H1 (cell line): ENCODE measurements around the gene DOCK1. TPM values are rescaled to one million over a fixed set of nuclear protein-coding genes. Genes with fewer than 3 reads are reported as not detected.

ENCODE experiments used
- CTCF ChIA-PET: fragments of 300-600 bp; sonication (Branson Sonifier 250); formaldehyde crosslinking; loops from one replicate; lab custom pipeline; 2021; ENCODE audit not compliant: partially characterized antibody; lab: Charles Lee
- POLR2A ChIA-PET: fragments of 300-600 bp; sonication (Branson Sonifier 250); formaldehyde crosslinking; loops from one replicate; lab custom pipeline; 2021; ENCODE audit warnings: inconsistent platforms; ENCODE audit not compliant: partially characterized antibody; lab: Charles Lee
- DNase-seq, 2 experiments: peaks; one replicate each; pipeline versions ENCODE4 v3.0.0 to v3.0.0-alpha.2; 2010 to 2022; ENCODE audit warnings: low spot score in 2 of 2, low read depth in 1 of 2, mixed read lengths in 1 of 2
- FAIRE-seq: peaks from 2 replicates; lab custom pipeline; 2011; peaks lifted over from hg19 to GRCh38; lab: Jason Lieb, UNC
- H2AFZ ChIP-seq: 2 replicates; pipeline ENCODE4 v1.8.1; 2012; ENCODE audit warnings: low read length, inconsistent platforms
- H2AK5ac ChIP-seq: 2 replicates; pipeline ENCODE4 v1.6.1; 2013; ENCODE audit warnings: low read depth, low read length
- H2BK120ac ChIP-seq: replicated peaks from 2 replicates; pipeline ENCODE3; 2013; ENCODE audit warnings: low read depth, low read length, inconsistent platforms
- H2BK12ac ChIP-seq: 2 replicates; pipeline ENCODE4 v1.6.1; 2013; ENCODE audit warnings: low read depth, low read length
- H2BK15ac ChIP-seq: 2 replicates; pipeline ENCODE4 v1.6.1; 2013; ENCODE audit warnings: low read length
- H2BK20ac ChIP-seq: 2 replicates; pipeline ENCODE4 v1.6.1; 2013; ENCODE audit warnings: low read length
- H2BK5ac ChIP-seq: 2 replicates; pipeline ENCODE4 v1.6.1; 2013; ENCODE audit warnings: low read depth, low read length
- H3K14ac ChIP-seq: 2 replicates; pipeline ENCODE4 v1.6.1; 2013; ENCODE audit warnings: inconsistent platforms; ENCODE audit not compliant: insufficient read length
- H3K18ac ChIP-seq: 2 replicates; pipeline ENCODE4 v1.6.1; 2013; ENCODE audit warnings: low read length; ENCODE audit errors: extremely low read depth
- H3K23ac ChIP-seq: 2 replicates; pipeline ENCODE4 v1.6.1; 2013; ENCODE audit warnings: inconsistent platforms; ENCODE audit not compliant: insufficient read length
- H3K23me2 ChIP-seq: 2 replicates; pipeline ENCODE4 v1.6.1; 2013; ENCODE audit warnings: low read depth, low read length
- H3K27ac ChIP-seq: 2 replicates; pipeline ENCODE4 v1.6.1; 2011; ENCODE audit warnings: low read depth, low read length, inconsistent platforms
- H3K27me3 ChIP-seq, 4 experiments: replicated peaks in 1 of 4; 1 replicate in 1 of 4; 2 replicates in 3 of 4; pipeline versions ENCODE4 v1.6.1 to v1.8.1; 2011 to 2013; ENCODE audit warnings: low read length in 3 of 4, mild to moderate bottlenecking in 3 of 4, inconsistent platforms in 2 of 4, mixed read lengths in 2 of 4, moderate library complexity in 1 of 4; ENCODE audit not compliant: control insufficient read depth in 3 of 4, insufficient read depth in 3 of 4; ENCODE audit errors: extremely low read depth in 1 of 4
- H3K36me3 ChIP-seq, 4 experiments: 2 replicates each; pipeline versions ENCODE4 v1.6.1 to v1.8.1; 2011 to 2013; ENCODE audit warnings: mild to moderate bottlenecking in 4 of 4, low read length in 3 of 4, moderate library complexity in 2 of 4, control low read depth in 1 of 4, inconsistent platforms in 1 of 4; ENCODE audit not compliant: insufficient read depth in 4 of 4, control insufficient read depth in 2 of 4
- H3K4ac ChIP-seq: replicated peaks from 2 replicates; pipeline ENCODE3; 2013; ENCODE audit warnings: low read length, low read depth, mixed read lengths, inconsistent platforms; ENCODE audit not compliant: insufficient read length
- H3K4me1 ChIP-seq, 4 experiments: replicated peaks in 1 of 4; 1 replicate in 1 of 4; 2 replicates in 3 of 4; pipeline versions ENCODE4 v1.6.1 to v1.8.1; 2011 to 2013; ENCODE audit warnings: low read length in 3 of 4, inconsistent platforms in 2 of 4, mixed read lengths in 1 of 4; ENCODE audit not compliant: insufficient read depth in 4 of 4, control insufficient read depth in 3 of 4
- H3K4me2 ChIP-seq, 2 experiments: 2 replicates each; pipeline versions ENCODE4 v1.6.1 to v1.8.1; 2011 to 2013; ENCODE audit warnings: low read depth in 2 of 2, low read length in 2 of 2, control low read depth in 1 of 2, inconsistent platforms in 1 of 2, mild to moderate bottlenecking in 1 of 2; ENCODE audit not compliant: insufficient read depth in 1 of 2
- H3K4me3 ChIP-seq, 4 experiments: fragments of 200-600, 300-600 bp in 1 of 4; sonication (generic), shearing (Covaris generic), sonication (Bioruptor Twin) in 1 of 4; 2 replicates each; pipeline versions ENCODE4 v1.5.1 to v1.8.1; 2011 to 2016; ENCODE audit warnings: low read length in 4 of 4, low read depth in 3 of 4, control low read depth in 2 of 4, inconsistent platforms in 2 of 4, mild to moderate bottlenecking in 2 of 4, mixed read lengths in 1 of 4, moderate library complexity in 1 of 4; ENCODE audit not compliant: insufficient read depth in 2 of 4; ENCODE audit errors: extremely low read depth in 1 of 4
- H3K56ac ChIP-seq: replicated peaks from 2 replicates; pipeline ENCODE3; 2013; ENCODE audit warnings: low read depth, mild to moderate bottlenecking, mixed read lengths, low read length, inconsistent platforms; ENCODE audit not compliant: insufficient read length
- H3K79me1 ChIP-seq: 2 replicates; pipeline ENCODE4 v1.6.1; 2013; ENCODE audit warnings: low read depth, low read length, control low read depth
- H3K79me2 ChIP-seq, 2 experiments: 2 replicates each; pipeline versions ENCODE4 v1.6.1 to v1.8.1; 2012 to 2013; ENCODE audit warnings: low read length in 2 of 2, mild to moderate bottlenecking in 2 of 2, inconsistent platforms in 1 of 2; ENCODE audit not compliant: insufficient read depth in 2 of 2, control insufficient read depth in 1 of 2
- H3K9ac ChIP-seq, 4 experiments: replicated peaks in 1 of 4; 1 replicate in 1 of 4; 2 replicates in 3 of 4; pipeline versions ENCODE4 v1.6.1 to v1.8.1; 2011 to 2013; ENCODE audit warnings: low read depth in 3 of 4, low read length in 3 of 4, control low read depth in 2 of 4, mild to moderate bottlenecking in 2 of 4, moderate library complexity in 2 of 4, inconsistent platforms in 1 of 4; ENCODE audit errors: extremely low read depth in 1 of 4
- H3K9me3 ChIP-seq, 2 experiments: 2 replicates each; pipeline versions ENCODE4 v1.6.1 to v1.8.1; 2012 to 2013; ENCODE audit warnings: mild to moderate bottlenecking in 2 of 2, moderate library complexity in 2 of 2, control low read depth in 1 of 2, inconsistent platforms in 1 of 2, low read depth in 1 of 2, low read length in 1 of 2, mixed read lengths in 1 of 2; ENCODE audit not compliant: insufficient read depth in 2 of 2
- H4K20me1 ChIP-seq, 2 experiments: replicated peaks in 1 of 2; 2 replicates each; pipeline versions ENCODE3 to v1.8.1; 2011 to 2013; ENCODE audit warnings: inconsistent platforms in 2 of 2, low read length in 2 of 2, mild to moderate bottlenecking in 1 of 2; ENCODE audit not compliant: insufficient read depth in 2 of 2, control insufficient read depth in 1 of 2
- H4K5ac ChIP-seq: 2 replicates; pipeline ENCODE4 v1.6.1; 2013; ENCODE audit warnings: low read length, low read depth, mixed read lengths, inconsistent platforms; ENCODE audit not compliant: insufficient read length
- H4K8ac ChIP-seq: 2 replicates; pipeline ENCODE4 v1.8.0; 2013; ENCODE audit warnings: mild to moderate bottlenecking, moderate library complexity, low read length, inconsistent platforms; ENCODE audit not compliant: insufficient read depth; ENCODE audit errors: extremely low read depth
- H4K91ac ChIP-seq: replicated peaks from 2 replicates; pipeline ENCODE3; 2013; ENCODE audit warnings: low read length, mixed read lengths, inconsistent platforms; ENCODE audit not compliant: insufficient read length
- ATF3 ChIP-seq: IDR thresholded peaks from 2 replicates; pipeline ENCODE4 v1.6.1; 2011; ENCODE audit warnings: low read depth, mild to moderate bottlenecking, low read length; ENCODE audit not compliant: insufficient read depth
- CREB1 ChIP-seq: IDR thresholded peaks from 2 replicates; pipeline ENCODE4 v1.6.1; 2012; ENCODE audit warnings: inconsistent platforms
- HDAC2 ChIP-seq, 2 experiments: fragments of 300-600 bp in 1 of 2; sonication (generic) in 1 of 2; IDR thresholded peaks; 2 replicates each; pipeline ENCODE4 v1.6.1; 2011 to 2012; ENCODE audit warnings: low read depth in 2 of 2, low read length in 2 of 2, mild to moderate bottlenecking in 2 of 2, moderate library complexity in 2 of 2, borderline replicate concordance in 1 of 2, inconsistent platforms in 1 of 2
- JUND ChIP-seq: IDR thresholded peaks from 2 replicates; pipeline ENCODE4 v1.6.1; 2011; ENCODE audit warnings: mild to moderate bottlenecking, improper control_type of control experiment, low read length
- SAP30 ChIP-seq: fragments of 300-600 bp; sonication (generic); IDR thresholded peaks from 2 replicates; pipeline ENCODE4 v1.7.1; 2012; ENCODE audit warnings: low read length, moderate library complexity, mild to moderate bottlenecking, inconsistent platforms; ENCODE audit not compliant: insufficient read depth, insufficient replicate concordance
- WGBS, 2 experiments: shearing (Covaris generic) in 1 of 2; methylation state at CpG; one replicate each; pipeline versions ENCODE4 v1.1.6 to v1.1.7; 2013 to 2015; ENCODE audit warnings: low lambda C conversion rate in 2 of 2, mixed read lengths in 2 of 2, inconsistent platforms in 1 of 2, low coverage in 1 of 2, missing lambda C conversion rate in 1 of 2; ENCODE audit not compliant: insufficient replicate concordance in 2 of 2, insufficient coverage in 1 of 2, insufficient read length in 1 of 2; ENCODE audit errors: extremely low coverage in 1 of 2, missing lambda C conversion rate in 1 of 2; 5-methylcytosine and 5-hydroxymethylcytosine counted together
- polyA plus RNA-seq, 7 experiments: library from polyadenylated mRNA; depleted of rRNA in 3 of 7; stranded (reverse) in 5 of 7; unstranded in 2 of 7; fragments of >200 nt in 5 of 7; fragments of 200-250 nt in 2 of 7; gene quantifications; 1 replicate in 5 of 7; 2 replicates in 1 of 7; 4 replicates in 1 of 7; pipeline versions ENCODE4 v1.2.1 to v1.2.3, GENCODE V29; 2011 to 2013; ENCODE audit warnings: missing spikeins in 2 of 7, mixed read lengths in 2 of 7
- total RNA-seq: library from RNA; stranded (reverse); fragmentation: NEBNext Ultra II Directional; extraction: Animal tissue kit (Norgen Biotek cat#: 25700); gene quantifications from 2 replicates; pipeline ENCODE4 v1.2.1, GENCODE V29; 2021

DOCK1 gene
- total and polyA plus RNA-seq, 2 of the 8 experiments (the other 6 are each of a cell fraction or from before 2014, with no cell fraction given), result 11.6 to 53.0 TPM

DNA sequence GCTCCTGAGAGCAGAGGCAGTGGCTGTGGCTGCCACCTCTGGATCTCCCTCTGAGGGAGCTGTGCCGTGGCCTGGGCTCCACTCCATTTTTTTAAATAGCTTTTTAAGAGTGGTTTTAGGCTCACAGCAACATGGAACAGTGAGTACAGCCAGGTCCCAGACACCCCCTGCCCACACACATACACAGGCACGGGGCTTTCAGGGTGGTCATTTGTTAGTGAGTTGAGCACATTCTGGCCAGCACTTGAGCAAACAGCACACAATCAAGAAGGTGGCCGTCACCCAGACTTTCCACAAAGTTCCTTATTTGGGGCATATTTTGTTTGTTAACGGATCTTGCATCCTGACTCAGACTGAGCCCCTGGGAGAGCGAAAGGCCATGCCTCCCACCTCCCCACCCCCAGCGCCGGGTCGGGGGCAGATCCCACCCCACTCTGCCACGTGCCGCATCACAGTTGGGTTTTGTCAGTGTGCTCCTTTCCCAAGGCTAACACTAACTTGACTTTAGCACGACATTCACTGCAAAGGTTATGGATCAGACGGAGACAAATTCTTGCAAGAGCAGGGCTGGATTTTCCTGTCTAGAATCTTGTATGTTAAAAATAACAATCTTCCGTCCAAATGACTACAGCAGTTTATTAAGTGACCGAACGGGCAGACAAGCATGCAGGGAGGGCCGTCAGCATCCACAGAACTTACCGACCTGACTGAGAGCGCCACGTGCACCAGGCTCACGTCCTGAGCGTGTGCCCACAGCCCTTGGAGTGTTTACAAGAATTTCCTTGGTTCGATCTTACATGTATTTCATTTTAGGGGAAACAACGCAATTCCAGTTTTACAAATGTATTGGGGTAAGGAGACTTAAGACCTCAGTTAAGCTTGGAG is 487.4 kb downstream of the DOCK1 start:
- H2BK120ac ChIP-seq, result no peak overlapping the region
- H3K9ac ChIP-seq, result no peak overlapping the region
- no peak overlapping the region for H4K5ac ChIP-seq
- DNase-seq (no peak), FAIRE-seq (no peak)
- H2AFZ ChIP-seq, result no peak overlapping the region
- no peak overlapping the region for H3K56ac ChIP-seq
- no peak overlapping the region for H3K27ac ChIP-seq
- H3K36me3 ChIP-seq, result no peaks in the 10 kb centered on the region
- POLR2A ChIA-PET, result no interaction called here
- H3K9me3 ChIP-seq, result no peaks in the 10 kb centered on the region
- H3K23me2 ChIP-seq, result no peaks in the 10 kb centered on the region
- H3K4me1 ChIP-seq, result peaks cover 0 to 4% (median 0%) of the 10 kb centered on the region in 4 experiments; a peak in 1 of 7 replicates
- no peaks in the 10 kb centered on the region for H3K27me3 ChIP-seq
- H3K4me2 ChIP-seq, result no peak overlapping the region
- no peak overlapping the region for H2BK5ac ChIP-seq
- 89% methylated on average over 19 of the region's 23 CpGs; no CpG with 5 or more reads in 1 of the 2 experiments for WGBS, 2 experiments
- H3K79me1 ChIP-seq, result no peaks in the 10 kb centered on the region
- H3K79me2 ChIP-seq, result no peaks in the 10 kb centered on the region
- H3K4ac ChIP-seq, result no peak overlapping the region
- H4K20me1 ChIP-seq, result no peaks in the 10 kb centered on the region
- no peak overlapping the region for H3K4me3 ChIP-seq
- H4K8ac ChIP-seq, result no peak overlapping the region
- CTCF ChIA-PET, result interaction anchor here (0.8 kb wide), 1 partner anchor 461 kb away, joined by 3 read pairs; no protein-coding TSS in a partner anchor
- H2BK20ac ChIP-seq, result no peak overlapping the region
- H2BK12ac ChIP-seq, result no peak overlapping the region
- no peak overlapping the region for H3K23ac ChIP-seq
- no peak for TF ChIP-seq ATF3
- no peak for TF ChIP-seq CREB1
- no peak for TF ChIP-seq SAP30
- TF ChIP-seq JUND, result no peak
- TF ChIP-seq HDAC2 (IDR thresholded peaks at IDR 0.05; ENCODE audit: borderline replicate concordance in 1 of 2, low read depth in 2 of 2, low read length in 2 of 2), result no peak
- H3K18ac ChIP-seq, result no peak overlapping the region
- H2AK5ac ChIP-seq, result no peak overlapping the region
- no peak overlapping the region for H2BK15ac ChIP-seq
- no peak overlapping the region for H4K91ac ChIP-seq
- H3K14ac ChIP-seq, result no peak overlapping the region
